GM23248 (cell line): ENCODE measurements around the gene C6orf163.

ENCODE experiments used
- EZH2 ChIP-seq: fragments of 200-600 bp; sonication (generic); IDR thresholded peaks from 2 replicates; pipeline ENCODE4 v1.6.1; 2018; ENCODE audit warnings: antibody characterized with exemption, mild to moderate bottlenecking; ENCODE audit not compliant: insufficient read depth, poor library complexity, severe bottlenecking
- EZH2phosphoT487 ChIP-seq: fragments of 200-600 bp; sonication (generic); IDR thresholded peaks from 2 replicates; pipeline ENCODE4 v1.6.1; 2018; ENCODE audit warnings: antibody characterized with exemption, moderate library complexity, mild to moderate bottlenecking, low read depth; ENCODE audit not compliant: insufficient read depth

GRCh38 chr6:87378947-87379346, 34.3 kb downstream of the C6orf163 start:
- TF ChIP-seq EZH2 = no peak
- TF ChIP-seq EZH2phosphoT487 = no peak
